Measurements from ENCODE around the gene TBC1D32.
"Not testable (repeated sequence)": the region's sequence is repeated elsewhere in the genome, so short reads cannot be mapped to it uniquely, and the experiment has no call there.

TBC1D32 gene

GRCh38 chr6:121223930-121224329, 110.3 kb downstream of the TBC1D32 start:
- no peak for TF ChIP-seq CTCF (IDR thresholded peaks at IDR 0.05; ENCODE audit: insufficient read depth, low read length, poor library complexity, severe bottlenecking)
- Histone ChIP-seq H3K4me3 (replicated peaks; ENCODE audit: low read depth, low read length) (no peak overlapping the region), H3K27me3 (replicated peaks; ENCODE audit: control insufficient read depth, insufficient read depth, low read length) (no peaks in the 10 kb centered on the region), H3K36me3 (ENCODE audit: control insufficient read depth, insufficient read depth, low read length) (no peaks in the 10 kb centered on the region)
- DNase-seq (ENCODE audit: extremely low read depth, insufficient read length) = no peak

DNA sequence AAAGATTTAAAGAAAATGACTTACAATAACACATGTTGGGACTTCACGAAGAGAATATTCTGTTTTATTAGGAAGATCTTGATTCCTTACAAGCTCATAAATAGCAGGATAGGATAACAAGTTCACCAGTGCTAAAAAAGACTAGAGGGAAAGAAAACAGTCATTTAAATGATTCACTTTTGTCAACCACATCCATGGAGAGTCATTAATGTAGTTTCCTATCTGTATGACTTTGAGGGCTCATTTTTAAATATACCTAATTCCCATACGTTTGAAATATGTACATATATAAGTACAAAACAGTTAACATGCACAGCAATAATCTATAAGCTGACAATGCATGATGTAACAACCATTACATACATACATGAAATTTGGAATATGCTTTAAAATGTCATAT, 111.1 kb downstream of the TBC1D32 start:
- H3K27me3 ChIP-seq (replicated peaks; ENCODE audit: control insufficient read depth, insufficient read depth, low read length) = no peaks in the 10 kb centered on the region
- DNase-seq (ENCODE audit: extremely low read depth, insufficient read length) = no peak
- TF ChIP-seq CTCF (IDR thresholded peaks at IDR 0.05; ENCODE audit: insufficient read depth, low read length, poor library complexity, severe bottlenecking) = no peak
- H3K36me3 ChIP-seq (ENCODE audit: control insufficient read depth, insufficient read depth, low read length) = no peaks in the 10 kb centered on the region
- H3K4me3 ChIP-seq (replicated peaks; ENCODE audit: low read depth, low read length) = no peak overlapping the region

- no peak for TF ChIP-seq CTCF (IDR thresholded peaks at IDR 0.05; ENCODE audit: insufficient read depth, low read length, poor library complexity, severe bottlenecking)
- no peak overlapping the region for H3K4me3 ChIP-seq (replicated peaks; ENCODE audit: low read depth, low read length)
- H3K36me3 ChIP-seq (ENCODE audit: control insufficient read depth, insufficient read depth, low read length) = no peaks in the 10 kb centered on the region
- H3K27me3 ChIP-seq (replicated peaks; ENCODE audit: control insufficient read depth, insufficient read depth, low read length) = no peaks in the 10 kb centered on the region
- DNase-seq (ENCODE audit: extremely low read depth, insufficient read length) = no peak
These were observed 111.6 kb downstream of the TBC1D32 start for GRCh38 chr6:121222656-121223055.

GRCh38 chr6:121216928-121217327, 117.4 kb downstream of the TBC1D32 start:
- DNase-seq (ENCODE audit: extremely low read depth, insufficient read length) = no peak
- Histone ChIP-seq H3K27me3 (replicated peaks; ENCODE audit: control insufficient read depth, insufficient read depth, low read length) (no peaks in the 10 kb centered on the region), H3K4me3 (replicated peaks; ENCODE audit: low read depth, low read length) (no peak overlapping the region), H3K36me3 (ENCODE audit: control insufficient read depth, insufficient read depth, low read length) (no peaks in the 10 kb centered on the region)
- TF ChIP-seq CTCF (IDR thresholded peaks at IDR 0.05; ENCODE audit: insufficient read depth, low read length, poor library complexity, severe bottlenecking) = no peak

GRCh38 chr6:121213341-121213740, 120.9 kb downstream of the TBC1D32 start:
- not testable (repeated sequence) for H3K4me3 ChIP-seq (replicated peaks; ENCODE audit: low read depth, low read length); H3K36me3 ChIP-seq (ENCODE audit: control insufficient read depth, insufficient read depth, low read length); DNase-seq (ENCODE audit: extremely low read depth, insufficient read length); H3K27me3 ChIP-seq (replicated peaks; ENCODE audit: control insufficient read depth, insufficient read depth, low read length)

GRCh38 chr6:121210943-121211342, 123.3 kb downstream of the TBC1D32 start:
- no peaks in the 10 kb centered on the region for H3K36me3 ChIP-seq (ENCODE audit: control insufficient read depth, insufficient read depth, low read length)
- no peak for DNase-seq (ENCODE audit: extremely low read depth, insufficient read length)
- no peaks in the 10 kb centered on the region for H3K27me3 ChIP-seq (replicated peaks; ENCODE audit: control insufficient read depth, insufficient read depth, low read length)
- no peak for TF ChIP-seq CTCF (IDR thresholded peaks at IDR 0.05; ENCODE audit: insufficient read depth, low read length, poor library complexity, severe bottlenecking)
- no peak overlapping the region for H3K4me3 ChIP-seq (replicated peaks; ENCODE audit: low read depth, low read length)

Measured in GM06990 (cell line).